HepG2 (cell line): ENCODE measurements around the gene ZDHHC14. TPM values are rescaled to one million over a fixed set of nuclear protein-coding genes. Genes with fewer than 3 reads are reported as not detected.

ENCODE experiments used
- ATAC-seq: fragments of 200-7000 bp; cut with Tn5 transposase; 3 replicates; pipeline ENCODE4 v1.9.1; 2020; ENCODE audit warnings: mild to moderate bottlenecking, moderate library complexity
- BruUV-seq: library from RNA; stranded (reverse); fragments of 400-500 nt; replicated peaks from 2 replicates; lab custom pipeline; 2021; lab: Mats Ljungman, UMichigan
- CTCF ChIA-PET: fragments of 300-600 bp; formaldehyde crosslinking; extraction: SDS; loops from one replicate; lab custom pipeline; 2021; ENCODE audit warnings: low total read pairs, inconsistent platforms, low intra/inter-chr PET ratio; lab: Yijun Ruan, JAX
- POLR2A ChIA-PET: fragments of 350-600 bp; sonication (Branson Sonifier 250); formaldehyde crosslinking; loops from one replicate; lab custom pipeline; 2020; ENCODE audit warnings: antibody characterized with exemption, inconsistent platforms; lab: Yijun Ruan, JAX
- DNase-seq: peaks from one replicate; pipeline ENCODE4 v3.0.0-alpha.2; 2015; ENCODE audit warnings: low spot score
- FAIRE-seq: peaks from 3 replicates; lab custom pipeline; 2011; peaks lifted over from hg19 to GRCh38; lab: Jason Lieb, UNC
- H2AFZ ChIP-seq: one replicate; pipeline ENCODE4 v1.6.1; 2011; ENCODE audit warnings: low read length, inconsistent platforms
- H3K27ac ChIP-seq: fragments of 300-600 bp; 3 replicates; pipeline ENCODE4 v1.8.0; 2011; ENCODE audit warnings: mixed run types, mild to moderate bottlenecking, mixed read lengths, low read length, inconsistent platforms; ENCODE audit not compliant: insufficient read depth; ENCODE audit errors: extremely low read length
- H3K27me3 ChIP-seq, 2 experiments: fragments of 200-600 bp in 1 of 2; 2 replicates in 1 of 2; 3 replicates in 1 of 2; pipeline versions ENCODE4 v1.6.0 to v1.8.0; 2011; ENCODE audit warnings: low read length in 2 of 2, mild to moderate bottlenecking in 2 of 2, moderate library complexity in 2 of 2, inconsistent platforms in 1 of 2; ENCODE audit not compliant: insufficient read depth in 2 of 2, control insufficient read depth in 1 of 2
- H3K36me3 ChIP-seq, 2 experiments: fragments of 200-600 bp in 1 of 2; replicated peaks in 1 of 2; 2 replicates in 1 of 2; 3 replicates in 1 of 2; pipeline versions ENCODE4 v1.5.1 to v1.8.0; 2011; ENCODE audit warnings: low read length in 2 of 2, inconsistent platforms in 1 of 2; ENCODE audit not compliant: insufficient read depth in 2 of 2, control insufficient read depth in 1 of 2
- H3K4me1 ChIP-seq: 2 replicates; pipeline ENCODE4 v1.5.1; 2012; ENCODE audit warnings: low read length, inconsistent platforms; ENCODE audit not compliant: insufficient read depth
- H3K4me2 ChIP-seq: 2 replicates; pipeline ENCODE4 v1.6.0; 2011; ENCODE audit warnings: low read depth, low read length, inconsistent platforms
- H3K4me3 ChIP-seq, 3 experiments: fragments of 200-600 bp in 1 of 3; sonication (generic), shearing (Covaris generic) in 1 of 3; replicated peaks in 1 of 3; 2 replicates each; pipeline ENCODE4 v1.5.1; 2011 to 2016; ENCODE audit warnings: low read length in 3 of 3, inconsistent platforms in 2 of 3, low read depth in 2 of 3, mild to moderate bottlenecking in 2 of 3, control low read depth in 1 of 3, mixed read lengths in 1 of 3; ENCODE audit not compliant: insufficient read depth in 1 of 3
- H3K79me2 ChIP-seq: one replicate; pipeline ENCODE4 v1.6.1; 2011; ENCODE audit warnings: low read length, inconsistent platforms; ENCODE audit not compliant: insufficient read depth
- H3K9ac ChIP-seq: 2 replicates; pipeline ENCODE4 v1.6.0; 2011; ENCODE audit warnings: mild to moderate bottlenecking, low read depth, low read length, inconsistent platforms; ENCODE audit not compliant: insufficient read depth
- H3K9me3 ChIP-seq: 2 replicates; pipeline ENCODE4 v1.5.1; 2012; ENCODE audit warnings: mild to moderate bottlenecking, low read length
- H4K20me1 ChIP-seq: 2 replicates; pipeline ENCODE4 v1.6.0; 2011; ENCODE audit warnings: inconsistent platforms, mild to moderate bottlenecking, low read length, moderate library complexity; ENCODE audit not compliant: insufficient read depth
- ATF5 ChIP-seq: sonication (generic); formaldehyde crosslinking; IDR thresholded peaks from 2 replicates; pipeline ENCODE4 v1.4.0; 2020; ENCODE audit warnings: mild to moderate bottlenecking, low read depth, missing genetic modification reagents
- FOXC1 ChIP-seq: sonication (generic); formaldehyde crosslinking; IDR thresholded peaks from 2 replicates; pipeline ENCODE4 v1.8.0; 2022; ENCODE audit warnings: mild to moderate bottlenecking, missing genetic modification reagents, borderline replicate concordance
- FOXP1 ChIP-seq, 2 experiments: fragments of 450-650 bp in 1 of 2; IDR thresholded peaks; 2 replicates each; pipeline ENCODE4 v1.6.1; 2017 to 2018; ENCODE audit warnings: antibody characterized with exemption in 1 of 2
- GATA4 ChIP-seq: sonication (generic); IDR thresholded peaks from 2 replicates; pipeline ENCODE4 v1.6.1; 2016; ENCODE audit warnings: antibody characterized with exemption, low read depth, borderline replicate concordance
- HDAC1 ChIP-seq: sonication (generic); formaldehyde crosslinking; IDR thresholded peaks from 2 replicates; pipeline ENCODE4 v1.5.1; 2020; ENCODE audit warnings: mild to moderate bottlenecking, missing genetic modification reagents
- HNRNPL ChIP-seq: fragments of 200-400 bp; formaldehyde crosslinking; IDR thresholded peaks from 2 replicates; pipeline ENCODE4 v1.6.1; 2017; ENCODE audit warnings: mild to moderate bottlenecking, low read depth, low read length
- MXD1 ChIP-seq: sonication (generic); formaldehyde crosslinking; IDR thresholded peaks from 2 replicates; pipeline ENCODE4 v1.4.0; 2020; ENCODE audit warnings: mild to moderate bottlenecking, missing genetic modification reagents
- PHF8 ChIP-seq: sonication (generic); formaldehyde crosslinking; IDR thresholded peaks from 2 replicates; pipeline ENCODE4 v1.5.0; 2020; ENCODE audit warnings: missing genetic modification reagents
- SMARCE1 ChIP-seq: fragments of 450-650 bp; IDR thresholded peaks from 2 replicates; pipeline ENCODE4 v1.6.1; 2017; ENCODE audit warnings: borderline replicate concordance
- SOX6 ChIP-seq, 2 experiments: fragments of 450-650 bp in 1 of 2; sonication (generic) in 1 of 2; formaldehyde crosslinking in 1 of 2; IDR thresholded peaks; 2 replicates each; pipeline versions ENCODE4 v1.4.0 to v1.6.1; 2017 to 2020; ENCODE audit warnings: antibody characterized with exemption in 1 of 2, mild to moderate bottlenecking in 1 of 2, missing genetic modification reagents in 1 of 2
- SP2 ChIP-seq: sonication (generic); formaldehyde crosslinking; IDR thresholded peaks from 2 replicates; pipeline ENCODE4 v1.5.1; 2020; ENCODE audit warnings: mild to moderate bottlenecking, missing genetic modification reagents
- ZNF142 ChIP-seq: sonication (generic); formaldehyde crosslinking; IDR thresholded peaks from 2 replicates; pipeline ENCODE4 v1.4.0; 2020; ENCODE audit warnings: missing genetic modification reagents
- ZNF350 ChIP-seq: sonication (generic); formaldehyde crosslinking; IDR thresholded peaks from 2 replicates; pipeline ENCODE4 v1.4.0; 2020; ENCODE audit warnings: mild to moderate bottlenecking, low read depth, missing genetic modification reagents, borderline replicate concordance
- ZNF501 ChIP-seq: sonication (generic); formaldehyde crosslinking; IDR thresholded peaks from 2 replicates; pipeline ENCODE4 v1.5.1; 2020; ENCODE audit warnings: mild to moderate bottlenecking, moderate library complexity, missing genetic modification reagents
- ZNF569 ChIP-seq: sonication (generic); formaldehyde crosslinking; IDR thresholded peaks from 2 replicates; pipeline ENCODE4 v1.5.0; 2020; ENCODE audit warnings: mild to moderate bottlenecking, missing genetic modification reagents, moderate library complexity, borderline replicate concordance
- ZSCAN9 ChIP-seq: IDR thresholded peaks from 2 replicates; pipeline ENCODE4 v1.6.1; 2016; ENCODE audit warnings: borderline replicate concordance
- WGBS: methylation state at CpG from one replicate; pipeline ENCODE4 v1.1.6; 2017; ENCODE audit warnings: low lambda C conversion rate; 5-methylcytosine and 5-hydroxymethylcytosine counted together
- in situ Hi-C: cut with HindIII; loops from 2 replicates; pipeline ENCODE4 v1.10.0; 2017; ENCODE audit warnings: low pct_unique_long_range_greater_than_20kb; ENCODE audit not compliant: extremely low pct_ligation_motif_present
- intact Hi-C: fragments of 100-400 bp; cut with micrococcal nuclease; formaldehyde crosslinking; loops from one replicate; pipeline ENCODE4 v1.10.0; 2022; ENCODE audit not compliant: unreplicated experiment
- polyA plus RNA-seq, 8 experiments: library from polyadenylated mRNA; depleted of rRNA in 3 of 8; stranded (reverse) in 7 of 8; unstranded in 1 of 8; fragments of >200 nt; fragmentation: Illumina TruSeq in 4 of 8; extraction: Trizol in 4 of 8; gene quantifications; 2 replicates each; pipeline versions ENCODE4 v1.2.1 to v1.2.3, GENCODE V29; 2011 to 2016; ENCODE audit warnings: low read depth in 4 of 8, missing spikeins in 1 of 8, mixed read lengths in 1 of 8; ENCODE audit not compliant: insufficient read depth in 1 of 8
- total RNA-seq, 5 experiments: library from RNA; depleted of rRNA; stranded (reverse); fragments of >200 nt; fragmentation: Illumina TruSeq; extraction: Trizol; gene quantifications; 2 replicates each; pipeline ENCODE4 v1.2.3, GENCODE V29; 2016; ENCODE audit warnings: low read depth in 1 of 5

The ZDHHC14 gene
- total and polyA plus RNA-seq, 2 of the 13 experiments (the other 11 are each of a cell fraction or from before 2014, with no cell fraction given) = 3.7 to 9.5 TPM

- in situ Hi-C loops = no loop called here
- H3K79me2 ChIP-seq = no peaks in the 10 kb centered on the region
- peaks cover 19% of the 10 kb centered on the region for H3K9me3 ChIP-seq
- peaks cover 28% of the 10 kb centered on the region for H3K4me1 ChIP-seq
- WGBS = 61% methylated on average over 4 of the region's 4 CpGs
- ChIA-PET POLR2A (interaction anchor here (1.0 to 3.6 kb wide), 10 partner anchors 12 to 264 kb away, joined by 3 to 31 read pairs (median 6); partner anchors contain the start of gene TMEM242), CTCF (no interaction called here)
- H3K4me3 ChIP-seq = peak overlapping the region in 1 of 3 experiments; percentile 28; a peak in 2 of 6 replicates
- H3K9ac ChIP-seq = no peak overlapping the region
- FAIRE-seq = no peak
- peak overlapping the region; percentile 66 for H3K4me2 ChIP-seq
- peak; percentile 51 for ATAC-seq
- DNase-seq = no peak
- H2AFZ ChIP-seq = no peak overlapping the region
- H3K27me3 ChIP-seq = no peaks in the 10 kb centered on the region
- BruUV-seq = no TSS peak
- intact Hi-C loops = no loop called here
- no peaks in the 10 kb centered on the region for H3K36me3 ChIP-seq
- H4K20me1 ChIP-seq = no peaks in the 10 kb centered on the region
- peak overlapping the region; percentile 67 for H3K27ac ChIP-seq
- peak; percentile 69; the same call in 1 of the 2 replicates for TF ChIP-seq FOXC1 (CRISPR knock-in tag)
- peak; percentile 19; the same call in 1 of the 2 replicates for TF ChIP-seq PHF8 (CRISPR knock-in tag)
- no peak for TF ChIP-seq SP2 (CRISPR knock-in tag)
- TF ChIP-seq MXD1 = no peak
- TF ChIP-seq SMARCE1 = no peak
- TF ChIP-seq ZNF501 = peak; percentile 69
- TF ChIP-seq SOX6 (IDR thresholded peaks at IDR 0.05) = no peak
- 0 out of 2 replicates have a peak, but pooled peaks have one; percentile 3 for TF ChIP-seq SOX6 (CRISPR knock-in tag; IDR thresholded peaks at IDR 0.05)
- 0 out of 2 replicates have a peak, but pooled peaks have one; percentile 0 for TF ChIP-seq GATA4
- TF ChIP-seq ZNF569 = no peak
- TF ChIP-seq HNRNPL = 0 out of 2 replicates have a peak, but pooled peaks have one; percentile 30
- TF ChIP-seq ZNF142 (CRISPR knock-in tag) = no peak
- TF ChIP-seq ATF5 (CRISPR knock-in tag) = no peak
- no peak for TF ChIP-seq FOXP1 (IDR thresholded peaks at IDR 0.05)
- TF ChIP-seq FOXP1 (CRISPR knock-in tag; IDR thresholded peaks at IDR 0.05) = no peak
- TF ChIP-seq ZSCAN9 (CRISPR knock-in tag) = no peak
- peak; percentile 38; the same call in 1 of the 2 replicates for TF ChIP-seq ZNF350 (CRISPR knock-in tag)
- peak; percentile 5; the same call in 1 of the 2 replicates for TF ChIP-seq HDAC1 (CRISPR knock-in tag)
Measured at GRCh38 chr6:157587127-157587926, 206.3 kb downstream of the ZDHHC14 start.
